ENCODE measurements around the gene MAB21L1.

The MAB21L1 gene

DNA sequence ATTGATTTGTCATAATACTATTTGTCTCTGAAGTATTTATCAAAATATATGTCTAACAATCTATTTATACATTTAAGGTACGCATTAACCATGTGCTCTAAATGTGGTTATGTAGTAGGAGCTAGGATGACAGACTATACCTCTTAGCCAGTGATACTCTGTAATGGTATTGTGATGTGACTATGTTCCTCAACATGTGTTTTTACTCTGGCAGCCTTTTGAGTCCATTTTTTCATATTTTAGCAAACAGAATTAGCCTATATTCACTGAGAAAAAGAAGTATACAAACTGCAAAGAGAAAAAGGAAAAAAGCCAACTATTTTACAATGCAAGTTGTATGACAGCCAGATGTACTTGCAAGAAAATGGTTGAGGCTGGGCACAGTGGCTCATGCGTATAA, 26.7 kb downstream of the MAB21L1 start:
- in situ Hi-C loops (cut with MboI; ENCODE audit: low sequenced_read_pairs) = no loop called here

- in situ Hi-C loops (cut with MboI; ENCODE audit: low sequenced_read_pairs) = no loop called here
These were observed 28.0 kb downstream of the MAB21L1 start for GRCh38 chr13:35448465-35448864.
